K562 (cell line): ENCODE data around the gene FOXF2.

Source experiments
- CEBPB ChIP-seq: fragments of 450-650 bp; IDR thresholded peaks from 2 replicates; pipeline ENCODE4 v1.6.1; 2016; ENCODE audit warnings: missing genetic modification characterization, missing compliant biosample characterization
- DIDO1 ChIP-seq: fragments of 450-650 bp; IDR thresholded peaks from 2 replicates; pipeline ENCODE4 v1.6.1; 2016; ENCODE audit warnings: low read depth, missing biosample characterization, missing genetic modification characterization
- KDM5B ChIP-seq: fragments of 200-600 bp; sonication (generic); IDR thresholded peaks from 2 replicates; pipeline ENCODE4 v1.6.1; 2012; ENCODE audit warnings: low read depth, mild to moderate bottlenecking, moderate library complexity, low read length, control low read depth, inconsistent platforms; ENCODE audit not compliant: insufficient replicate concordance
- NFYB ChIP-seq: IDR thresholded peaks from 2 replicates; pipeline ENCODE4 v1.6.1; 2011; ENCODE audit warnings: mild to moderate bottlenecking, moderate library complexity; ENCODE audit not compliant: insufficient read length; ENCODE audit errors: extremely low read depth
- SAFB ChIP-seq: fragments of 200-400 bp; formaldehyde crosslinking; IDR thresholded peaks from 2 replicates; pipeline ENCODE4 v1.6.1; 2017; ENCODE audit warnings: low read depth, low read length, borderline replicate concordance
- SMC3 ChIP-seq: conservative IDR thresholded peaks from 2 replicates; pipeline ENCODE4 v1.6.1; 2011; ENCODE audit warnings: low read depth, low read length, improper control_type of control experiment; ENCODE audit not compliant: insufficient read depth
- TARDBP ChIP-seq: fragments of 450-650 bp; IDR thresholded peaks from 2 replicates; pipeline ENCODE4 v1.6.1; 2016
- TRIM28 ChIP-seq: fragments of 450-650 bp; IDR thresholded peaks from 2 replicates; pipeline ENCODE4 v1.6.1; 2017
- TF ChIP-seq, protein P1 (sequence below): fragments of 450-650 bp; IDR thresholded peaks from 2 replicates; pipeline ENCODE4 v1.6.1; 2016; ENCODE audit warnings: antibody characterized with exemption

GRCh38 chr6:1390946-1391799 lies 1.8 kb downstream of the FOXF2 start:
- TF ChIP-seq, protein P1, sequence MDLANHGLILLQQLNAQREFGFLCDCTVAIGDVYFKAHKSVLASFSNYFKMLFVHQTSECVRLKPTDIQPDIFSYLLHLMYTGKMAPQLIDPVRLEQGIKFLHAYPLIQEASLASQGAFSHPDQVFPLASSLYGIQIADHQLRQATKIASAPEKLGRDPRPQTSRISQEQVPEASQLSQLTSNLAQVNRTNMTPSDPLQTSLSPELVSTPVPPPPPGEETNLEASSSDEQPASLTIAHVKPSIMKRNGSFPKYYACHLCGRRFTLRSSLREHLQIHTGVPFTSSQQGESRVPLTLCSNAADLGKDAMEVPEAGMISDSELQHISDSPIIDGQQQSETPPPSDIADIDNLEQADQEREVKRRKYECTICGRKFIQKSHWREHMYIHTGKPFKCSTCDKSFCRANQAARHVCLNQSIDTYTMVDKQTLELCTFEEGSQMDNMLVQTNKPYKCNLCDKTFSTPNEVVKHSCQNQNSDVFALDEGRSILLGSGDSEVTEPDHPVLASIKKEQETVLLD, result no peak
- no peak for TF ChIP-seq TARDBP
- TF ChIP-seq CEBPB (tag), result no peak
- TF ChIP-seq SAFB, result no peak
- no peak for TF ChIP-seq NFYB
- TF ChIP-seq KDM5B, result no peak
- TF ChIP-seq DIDO1, result no peak
- no peak for TF ChIP-seq TRIM28
- TF ChIP-seq SMC3, result no peak
